HG02588 (cell line): Measurements from ENCODE around the gene SRP9.
"Not testable (repeated sequence)": the region's sequence is repeated elsewhere in the genome, so short reads cannot be mapped to it uniquely, and the experiment has no call there.

Source experiments
- ATAC-seq: cut with Tn5 transposase; IDR thresholded peaks from one replicate; pipeline ENCODE4 v1.9.1; 2021; ENCODE audit warnings: mild to moderate bottlenecking, moderate library complexity; ENCODE audit not compliant: unreplicated experiment

SRP9 gene

GRCh38 chr1:225772848-225773247 lies 4.8 kb upstream of the SRP9 start:
- ATAC-seq = no peak

DNA sequence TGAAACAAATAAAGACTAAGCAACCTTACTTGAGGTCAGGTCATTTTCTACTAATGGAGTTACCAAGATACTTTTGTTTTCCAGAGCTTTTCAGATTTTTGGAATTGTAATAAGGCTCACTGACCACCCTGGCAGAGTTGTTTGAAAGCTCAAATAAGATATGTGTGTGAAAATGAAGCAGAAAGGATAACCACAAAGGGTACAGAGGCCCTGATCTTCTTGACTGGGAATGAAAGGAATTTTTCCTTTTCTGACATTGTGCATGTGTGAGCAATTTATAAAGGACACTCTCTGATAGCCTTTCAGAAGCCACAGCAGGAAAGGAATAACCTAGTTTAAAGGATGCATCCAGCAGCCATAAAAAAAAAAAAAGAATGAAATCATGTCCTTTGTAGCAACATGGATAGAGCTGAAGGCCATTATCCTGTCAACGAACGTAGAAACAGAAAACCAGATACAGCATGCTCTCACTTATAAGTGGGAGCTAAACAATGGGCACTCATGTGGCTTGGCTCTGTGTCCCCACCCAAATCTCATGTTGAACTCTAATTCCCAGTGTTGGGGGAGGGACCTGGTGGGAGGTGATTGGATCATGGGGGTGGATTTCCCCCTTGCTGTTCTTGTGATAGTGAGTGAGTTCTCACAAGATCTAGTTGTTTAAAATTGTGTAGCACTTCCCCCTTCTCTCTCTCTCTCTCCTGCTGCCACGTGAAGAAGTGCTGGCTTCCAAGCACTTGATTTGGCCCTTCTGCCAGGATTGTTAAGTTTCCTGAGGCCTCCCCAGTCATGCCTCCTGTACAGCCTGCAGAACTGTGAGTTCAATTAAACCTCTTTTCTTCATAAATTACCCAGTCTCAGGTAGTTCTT lies 3.1 kb upstream of the SRP9 start:
- ATAC-seq = no peak

GRCh38 chr1:225776294-225776693 lies 1.3 kb upstream of the SRP9 start:
- ATAC-seq = no peak

DNA sequence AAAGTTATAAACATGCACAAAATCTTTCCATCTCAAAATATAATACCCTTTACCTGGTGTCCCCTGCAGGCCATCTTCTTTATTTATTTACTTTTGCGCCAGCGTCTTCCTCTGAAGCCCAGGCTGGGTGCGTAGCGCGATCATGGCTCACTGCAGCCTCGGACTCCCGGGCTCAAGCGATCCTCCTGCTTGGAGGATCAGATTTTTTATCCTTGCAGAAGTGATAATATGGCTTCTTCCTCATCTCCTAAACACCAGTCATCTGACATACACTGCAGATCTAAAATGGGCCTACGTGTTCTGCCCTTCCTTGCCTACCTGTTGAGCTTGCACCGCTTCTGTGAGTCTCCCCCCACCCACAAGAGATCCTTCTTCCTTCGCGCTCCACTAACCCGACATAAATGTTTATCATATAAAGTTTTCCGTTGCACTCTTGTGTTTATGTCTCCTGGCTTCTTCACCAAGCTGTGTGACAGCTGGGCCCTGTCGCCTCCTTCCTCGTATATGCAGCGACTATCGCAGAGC lies 506 bp upstream of the SRP9 start:
- ATAC-seq = peak; percentile 14

DNA sequence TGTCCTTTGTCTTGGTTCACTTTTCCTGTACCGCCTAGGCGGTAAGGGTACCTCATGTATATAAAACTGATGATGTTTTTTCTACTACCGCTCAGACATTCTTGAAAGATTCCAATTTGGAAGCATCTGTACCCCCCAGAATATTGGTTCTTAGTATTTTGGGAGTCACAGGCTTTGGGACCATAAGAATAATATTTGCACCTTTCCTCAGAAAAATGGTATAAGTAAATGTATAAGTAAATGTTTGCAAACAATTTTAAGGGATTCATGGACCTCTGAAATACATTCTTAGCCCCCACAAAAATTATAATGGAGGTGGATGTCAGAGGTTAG lies 677 bp downstream of the SRP9 start:
- no peak for ATAC-seq

DNA sequence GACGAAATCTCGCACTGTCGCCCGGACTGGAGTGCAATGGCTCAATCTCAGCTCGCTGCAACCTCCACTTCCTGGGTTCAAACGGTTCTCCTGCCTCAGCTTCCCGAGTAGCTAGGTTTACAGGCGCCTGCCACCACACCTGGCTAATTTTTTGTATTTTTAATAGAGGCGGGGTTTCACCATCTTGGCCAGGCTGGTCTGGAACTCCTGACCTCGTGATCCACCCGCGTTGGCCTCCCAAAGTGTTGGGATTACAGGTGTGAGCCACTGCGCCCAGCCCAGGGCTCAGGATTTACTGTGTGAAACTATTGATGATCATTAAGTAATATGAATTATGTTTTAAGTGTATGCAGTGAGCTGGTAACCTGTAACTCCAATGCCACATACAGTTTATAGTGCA lies 1.5 kb downstream of the SRP9 start:
- not testable (repeated sequence) for ATAC-seq

DNA sequence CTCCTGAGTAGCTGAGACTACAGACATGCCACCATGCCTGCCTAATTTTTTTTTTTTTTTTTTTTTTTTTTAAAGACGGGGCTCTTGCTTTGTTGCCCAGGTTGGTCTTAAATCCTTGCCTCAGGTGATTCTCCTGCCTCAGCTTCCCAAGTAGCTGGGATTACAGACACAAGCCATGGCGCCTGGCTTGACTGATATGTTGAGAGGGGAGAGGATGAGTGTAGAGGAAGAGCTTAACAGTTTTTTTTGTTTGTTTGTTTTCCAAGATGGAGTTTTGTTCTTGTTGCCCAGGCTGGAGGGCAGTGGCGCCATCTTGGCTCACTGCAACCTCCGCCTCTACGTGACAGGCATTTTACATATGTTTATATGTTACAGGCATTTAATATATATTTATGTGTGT lies 2.5 kb downstream of the SRP9 start:
- no peak for ATAC-seq

DNA sequence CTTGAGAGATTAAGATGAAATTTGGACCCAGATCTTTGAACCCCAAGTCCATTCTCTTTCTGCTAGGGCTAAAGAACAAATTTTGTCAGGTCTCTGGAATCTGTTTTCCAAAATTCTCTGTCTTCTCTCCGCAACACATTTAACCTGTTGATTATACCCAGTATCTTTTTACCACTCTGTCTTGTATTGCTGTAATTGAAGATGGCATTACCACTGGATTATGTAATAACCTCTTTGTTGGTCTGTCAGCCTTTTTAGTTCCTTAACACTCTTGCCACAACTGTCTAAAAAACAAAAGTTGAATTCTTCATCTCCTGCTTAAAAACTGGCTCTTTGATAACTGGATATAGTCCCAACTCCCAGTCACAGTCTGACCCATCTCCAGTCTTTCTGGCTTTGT lies 3.0 kb downstream of the SRP9 start:
- ATAC-seq = no peak

- not testable (repeated sequence) for ATAC-seq
Measured at GRCh38 chr1:225789142-225789541, 11.5 kb downstream of the SRP9 start.

GRCh38 chr1:225794954-225795353 lies 17.3 kb downstream of the SRP9 start:
- ATAC-seq = no peak

GRCh38 chr1:225796097-225796496 lies 18.5 kb downstream of the SRP9 start:
- ATAC-seq = not testable (repeated sequence)

- ATAC-seq = not testable (repeated sequence)
Measured at GRCh38 chr1:225801146-225801545, 23.5 kb downstream of the SRP9 start.

- no peak for ATAC-seq
Measured at GRCh38 chr1:225806249-225806648, 28.6 kb downstream of the SRP9 start.

- not testable (repeated sequence) for ATAC-seq
Measured at GRCh38 chr1:225806736-225807135, 29.1 kb downstream of the SRP9 start.

- ATAC-seq = no peak
Measured at GRCh38 chr1:225808136-225808535, 30.5 kb downstream of the SRP9 start.

DNA sequence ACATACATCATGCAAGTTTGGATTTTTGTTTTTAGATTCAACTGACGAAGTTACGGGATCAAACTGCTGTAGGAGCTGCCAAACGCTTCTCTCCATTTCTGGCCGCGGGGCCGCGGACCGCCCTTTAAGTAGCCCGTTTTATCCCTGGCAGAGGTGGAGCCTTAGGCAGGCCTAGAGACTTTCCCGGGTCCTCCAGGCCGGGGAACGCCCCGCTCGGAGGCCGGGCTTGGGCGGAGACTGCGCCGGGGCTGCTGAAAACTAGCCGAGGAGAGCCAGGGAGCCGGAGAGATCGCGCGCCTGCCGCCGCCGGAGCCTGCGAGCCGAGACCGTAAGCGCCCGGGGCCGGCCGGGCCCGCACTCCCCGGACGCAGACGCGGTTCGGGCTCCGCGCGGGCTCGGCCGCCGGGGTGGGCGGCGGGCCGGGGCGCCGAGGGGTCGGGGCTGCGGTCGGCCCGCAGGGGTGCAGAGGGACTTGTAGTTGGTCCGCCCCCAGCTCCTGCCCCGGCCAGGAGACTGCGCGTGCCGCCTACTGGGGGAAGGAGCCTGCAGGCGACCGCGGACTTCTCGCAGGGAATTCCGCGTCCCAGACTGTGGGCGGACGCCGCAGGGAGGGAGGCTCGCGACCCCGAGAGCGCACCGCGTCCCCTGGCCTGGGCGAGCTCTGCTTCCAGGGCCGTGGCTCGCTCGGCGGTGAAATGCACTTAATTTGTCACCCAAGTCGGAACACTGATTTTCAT lies 32.4 kb downstream of the SRP9 start, which contains the start of gene EPHX1:
EPHX1 (plus strand) TSS at position 283 of the 737 bp plus-strand sequence. CDS start 18,606 bp downstream, outside the sequence.
- ATAC-seq = peak; percentile 97

DNA sequence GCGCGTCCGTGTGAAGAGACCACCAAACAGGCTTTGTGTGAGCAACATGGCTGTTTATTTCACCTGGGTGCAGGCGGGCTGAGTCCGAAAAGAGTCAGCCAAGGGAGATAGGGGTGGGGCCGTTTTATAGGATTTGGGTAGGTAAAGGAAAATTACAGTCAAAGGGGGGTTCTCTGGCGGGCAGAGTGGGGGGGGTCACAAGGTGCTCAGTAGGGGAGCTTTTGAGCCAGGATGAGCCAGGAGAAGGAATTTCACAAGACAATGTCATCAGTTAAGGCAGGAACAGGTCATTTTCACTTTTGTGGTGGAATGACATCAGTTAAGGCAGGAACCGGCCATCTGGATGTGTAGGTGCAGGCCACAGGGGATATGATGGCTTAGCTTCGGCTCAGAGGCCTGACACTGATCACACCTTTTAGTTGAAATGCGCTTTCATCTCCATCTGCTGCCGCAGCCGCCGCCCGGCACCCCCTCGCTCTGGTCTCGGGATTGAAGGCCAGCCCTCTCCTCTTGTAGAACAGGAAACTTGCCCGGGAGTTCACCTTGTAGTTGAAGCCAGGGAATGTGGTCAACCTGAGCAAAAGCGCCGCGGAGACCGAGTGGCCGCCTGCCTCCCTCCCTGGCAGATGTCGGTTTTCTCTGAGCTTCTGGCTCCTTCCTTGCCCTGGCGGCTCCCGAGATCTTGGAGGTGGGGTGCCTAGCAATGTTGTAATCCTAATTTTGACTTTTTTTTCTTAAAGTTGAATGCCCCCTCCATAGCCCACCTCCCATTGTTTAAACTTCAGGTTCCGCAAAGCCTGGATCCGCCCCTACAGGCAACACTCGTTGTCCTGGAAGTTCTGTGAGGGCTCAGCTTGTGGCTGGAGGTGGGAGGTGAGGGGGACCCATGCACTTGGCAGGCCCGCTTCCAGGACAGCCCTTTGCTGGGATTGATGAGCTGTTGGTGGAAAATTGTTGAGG lies 33.2 kb downstream of the SRP9 start:
- ATAC-seq = not testable (repeated sequence)

DNA sequence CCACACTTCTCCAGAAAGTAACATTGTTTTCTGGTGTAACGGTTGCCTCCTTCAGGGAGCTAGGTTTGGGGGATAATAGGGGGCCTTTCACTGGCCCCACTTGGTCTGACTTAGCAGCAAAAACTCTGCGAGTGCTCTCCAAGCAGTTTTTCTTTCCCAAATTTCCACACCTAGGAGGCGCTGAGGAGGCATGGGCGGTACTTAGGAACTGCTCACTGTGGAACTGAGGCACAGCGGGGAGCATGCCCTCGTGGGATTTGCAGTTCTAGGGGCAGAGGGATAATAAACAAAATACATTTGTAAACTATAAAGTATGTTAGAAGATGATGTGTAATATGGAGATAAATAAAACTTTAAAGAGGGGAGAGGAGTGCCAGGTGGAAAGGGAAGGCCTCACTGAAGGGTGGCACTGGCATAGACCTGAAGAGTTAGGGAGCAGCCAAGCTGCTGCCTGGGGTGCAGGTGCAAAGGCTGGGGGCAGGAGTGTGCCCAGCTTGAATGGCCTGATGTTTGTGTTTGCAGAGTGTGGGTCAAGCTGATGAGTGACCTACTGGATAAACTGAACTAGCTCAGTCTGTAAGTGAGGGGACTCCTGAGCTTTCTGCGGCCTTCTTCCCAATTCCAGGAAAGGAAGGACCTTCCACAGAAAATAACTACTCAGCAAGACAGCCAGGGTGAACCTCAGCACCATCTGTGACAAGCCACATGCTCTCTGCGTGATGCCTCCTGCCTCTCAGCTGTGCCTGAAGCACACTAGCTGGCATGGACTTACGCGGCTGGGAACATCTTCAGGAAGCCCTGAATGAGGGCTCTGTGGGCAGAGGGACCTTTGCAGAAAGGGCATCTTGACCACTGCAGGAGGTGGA lies 34.2 kb downstream of the SRP9 start:
- ATAC-seq = no peak

DNA sequence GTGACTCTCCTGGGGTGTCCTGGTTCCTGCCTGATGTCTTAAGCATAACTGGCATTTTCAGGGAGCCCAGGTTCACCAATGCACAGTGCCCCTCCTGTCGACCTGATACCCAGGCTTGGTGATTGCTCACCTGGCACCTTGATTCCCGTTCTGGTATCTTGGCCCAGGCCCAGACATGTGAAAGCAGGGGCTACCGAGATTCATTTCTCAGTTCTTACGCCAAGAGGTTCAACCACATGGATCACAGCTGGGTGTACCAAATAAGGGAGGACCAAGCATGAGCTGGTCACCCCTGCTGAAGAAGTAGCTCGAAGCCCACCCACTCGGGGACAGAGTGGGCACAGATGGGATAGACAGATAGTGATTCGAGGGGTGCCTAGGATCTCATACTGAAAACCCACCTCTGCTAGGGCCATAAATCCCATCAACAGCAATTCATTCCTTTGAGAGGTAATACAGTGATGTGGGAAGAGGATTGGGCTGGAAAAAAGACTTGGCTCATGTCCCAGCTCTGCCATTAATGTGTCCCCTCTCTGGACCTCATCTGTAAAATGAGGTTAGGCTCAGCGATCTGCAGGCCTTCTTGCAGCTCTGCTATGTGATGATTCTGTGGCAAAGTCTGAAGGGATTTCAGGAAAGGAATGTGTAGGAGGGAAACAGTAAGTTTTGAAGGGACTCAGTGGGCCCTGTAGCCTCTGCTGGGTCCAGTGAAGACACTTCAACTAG lies 35.0 kb downstream of the SRP9 start:
- no peak for ATAC-seq
